NT2/D1 (cell line): ENCODE results near the gene SOX6.
"Not testable (repeated sequence)": the region's sequence is repeated elsewhere in the genome, so short reads cannot be mapped to it uniquely, and the experiment has no call there.

Experiments
- DNase-seq: peaks from one replicate; pipeline ENCODE4 v3.0.0-alpha.2; 2011; ENCODE audit warnings: low read depth, low spot score
- H3K27me3 ChIP-seq: 2 replicates; pipeline ENCODE4 v1.6.0; 2011; ENCODE audit warnings: mild to moderate bottlenecking; ENCODE audit not compliant: insufficient read length, insufficient read depth
- H3K36me3 ChIP-seq: 2 replicates; pipeline ENCODE4 v1.6.1; 2011; ENCODE audit warnings: mild to moderate bottlenecking, low read length, mixed read lengths; ENCODE audit not compliant: insufficient read depth, insufficient read length
- H3K4me1 ChIP-seq: 2 replicates; pipeline ENCODE4 v1.5.1; 2011; ENCODE audit not compliant: insufficient read depth, insufficient read length
- H3K4me3 ChIP-seq: 2 replicates; pipeline ENCODE4 v1.5.1; 2011; ENCODE audit warnings: low read depth; ENCODE audit not compliant: insufficient read length
- H3K9ac ChIP-seq: 2 replicates; pipeline ENCODE4 v1.6.0; 2011; ENCODE audit warnings: low read depth; ENCODE audit not compliant: insufficient read length
- H3K9me3 ChIP-seq: 2 replicates; pipeline ENCODE4 v1.5.1; 2011; ENCODE audit warnings: mild to moderate bottlenecking, low read length; ENCODE audit not compliant: insufficient read depth
- SUZ12 ChIP-seq: IDR thresholded peaks from 2 replicates; pipeline ENCODE4 v1.6.1; 2011; ENCODE audit not compliant: insufficient read length, insufficient read depth; ENCODE audit errors: extremely low read depth
- YY1 ChIP-seq: IDR thresholded peaks from 2 replicates; pipeline ENCODE4 v1.6.1; 2011; ENCODE audit not compliant: insufficient read length, insufficient read depth
- ZNF274 ChIP-seq: IDR thresholded peaks from 2 replicates; pipeline ENCODE4 v1.6.1; 2011; ENCODE audit warnings: mild to moderate bottlenecking, low read depth, low read length

Gene SOX6

DNA sequence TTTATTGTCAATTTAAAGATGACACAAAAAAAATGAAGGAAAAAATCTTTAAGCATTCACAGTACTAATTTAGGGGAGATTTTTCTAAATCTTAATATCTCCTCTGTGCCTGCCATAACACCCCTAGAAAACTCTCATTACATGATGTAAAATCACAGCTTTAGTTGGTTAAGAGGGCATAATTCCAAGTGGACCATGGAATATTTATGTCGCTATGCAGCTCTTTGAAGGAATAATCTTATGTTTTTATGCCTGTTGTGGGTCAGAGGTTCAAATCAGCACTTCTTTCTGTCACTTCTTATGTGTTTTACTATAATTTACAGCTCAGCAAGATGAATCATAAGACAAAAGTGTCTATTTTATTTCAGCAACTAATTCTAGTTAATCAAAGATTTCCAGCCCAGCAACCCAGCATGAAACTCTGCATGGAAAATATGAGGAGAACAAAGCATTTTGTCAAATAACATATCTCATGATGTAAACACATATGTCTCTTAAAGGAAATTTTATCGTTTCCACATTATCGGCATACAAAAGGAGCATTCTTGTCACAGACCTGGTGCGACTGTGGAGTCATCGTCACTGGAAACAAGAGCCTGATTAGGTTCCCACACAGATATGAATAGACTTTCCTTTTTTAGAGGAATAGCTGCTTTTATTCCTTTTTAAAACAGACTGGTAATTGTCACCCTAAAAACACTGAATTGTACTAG, 274.8 kb downstream of the SOX6 start:
- H3K4me3 ChIP-seq = no peak overlapping the region
- no peak for DNase-seq
- H3K27me3 ChIP-seq = no peaks in the 10 kb centered on the region
- H3K4me1 ChIP-seq = no peaks in the 10 kb centered on the region
- H3K36me3 ChIP-seq = no peaks in the 10 kb centered on the region
- TF ChIP-seq YY1 = no peak
- no peak for TF ChIP-seq ZNF274
- TF ChIP-seq SUZ12 = no peak
- no peaks in the 10 kb centered on the region for H3K9me3 ChIP-seq
- no peak overlapping the region for H3K9ac ChIP-seq

DNA sequence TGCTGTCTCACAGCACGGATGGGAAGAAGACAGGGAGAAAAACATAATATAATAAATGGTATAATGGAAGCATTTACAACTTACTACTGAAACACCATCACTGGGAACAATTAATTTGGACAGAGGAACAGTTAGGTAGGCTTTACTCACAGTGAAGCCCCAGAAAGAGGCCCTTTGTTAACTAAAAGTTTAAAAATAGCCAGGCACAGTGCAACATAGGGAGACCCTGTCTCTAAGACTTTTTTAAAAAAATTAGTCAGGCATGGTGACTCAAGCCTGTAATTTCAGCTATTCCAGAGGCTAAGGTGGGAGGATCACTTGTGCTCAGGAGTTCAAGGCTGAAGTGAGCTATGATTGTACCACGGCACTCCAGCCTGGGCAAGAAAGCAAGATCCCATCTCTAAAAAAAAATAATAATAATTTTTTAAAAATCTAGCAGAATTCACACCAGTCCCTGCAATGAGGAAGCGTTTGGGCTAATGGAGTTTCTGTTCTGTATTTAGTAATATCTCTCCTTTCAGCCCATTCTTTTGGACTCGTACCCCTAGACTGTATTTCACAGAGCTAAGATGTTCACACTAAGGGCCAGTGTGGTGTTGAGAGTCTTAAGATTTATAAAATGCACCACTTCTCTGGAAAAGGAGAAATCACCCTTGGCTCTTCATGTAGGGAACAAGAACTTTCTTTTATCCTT, 275.5 kb downstream of the SOX6 start:
- no peak for DNase-seq
- no peak overlapping the region for H3K4me3 ChIP-seq
- H3K9ac ChIP-seq = no peak overlapping the region
- H3K9me3 ChIP-seq = no peaks in the 10 kb centered on the region
- no peaks in the 10 kb centered on the region for H3K36me3 ChIP-seq
- no peaks in the 10 kb centered on the region for H3K4me1 ChIP-seq
- no peaks in the 10 kb centered on the region for H3K27me3 ChIP-seq
- no peak for TF ChIP-seq ZNF274
- TF ChIP-seq SUZ12 = no peak
- no peak for TF ChIP-seq YY1

GRCh38 chr11:16078936-16079335, 277.4 kb downstream of the SOX6 start:
- Histone ChIP-seq H3K36me3 (no peaks in the 10 kb centered on the region), H3K9ac (no peak overlapping the region), H3K27me3 (no peaks in the 10 kb centered on the region), H3K4me1 (no peaks in the 10 kb centered on the region), H3K4me3 (no peak overlapping the region), H3K9me3 (no peaks in the 10 kb centered on the region)
- TF ChIP-seq ZNF274 (no peak), SUZ12 (no peak), YY1 (no peak)
- DNase-seq = no peak

GRCh38 chr11:16070573-16070972, 285.8 kb downstream of the SOX6 start:
- Histone ChIP-seq H3K9me3 (no peaks in the 10 kb centered on the region), H3K36me3 (no peaks in the 10 kb centered on the region), H3K4me3 (no peak overlapping the region), H3K9ac (no peak overlapping the region), H3K4me1 (no peaks in the 10 kb centered on the region), H3K27me3 (no peaks in the 10 kb centered on the region)
- no peak for DNase-seq
- TF ChIP-seq ZNF274 (no peak), SUZ12 (no peak), YY1 (no peak)

DNA sequence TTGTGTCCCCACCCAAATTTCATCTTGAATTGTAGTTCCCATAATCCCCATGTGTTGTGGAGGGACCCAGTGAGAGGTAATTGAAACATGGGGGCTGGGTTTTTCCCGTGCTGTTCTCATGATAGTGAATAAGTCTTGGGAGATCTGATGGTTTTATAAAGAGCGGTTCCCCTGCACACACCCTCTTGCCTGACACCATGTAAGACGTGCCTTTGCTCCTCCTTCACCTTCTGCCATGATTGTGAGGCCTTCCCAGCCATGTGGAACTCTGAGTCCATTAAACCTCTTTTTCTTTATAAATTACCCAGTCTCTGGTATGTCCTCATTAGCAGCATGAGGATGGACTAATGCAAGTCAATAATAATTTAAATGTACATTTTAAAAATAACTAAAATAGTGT, 289.1 kb downstream of the SOX6 start:
- not testable (repeated sequence) for H3K9me3 ChIP-seq, H3K27me3 ChIP-seq, H3K4me1 ChIP-seq, DNase-seq, H3K36me3 ChIP-seq, H3K9ac ChIP-seq, H3K4me3 ChIP-seq

DNA sequence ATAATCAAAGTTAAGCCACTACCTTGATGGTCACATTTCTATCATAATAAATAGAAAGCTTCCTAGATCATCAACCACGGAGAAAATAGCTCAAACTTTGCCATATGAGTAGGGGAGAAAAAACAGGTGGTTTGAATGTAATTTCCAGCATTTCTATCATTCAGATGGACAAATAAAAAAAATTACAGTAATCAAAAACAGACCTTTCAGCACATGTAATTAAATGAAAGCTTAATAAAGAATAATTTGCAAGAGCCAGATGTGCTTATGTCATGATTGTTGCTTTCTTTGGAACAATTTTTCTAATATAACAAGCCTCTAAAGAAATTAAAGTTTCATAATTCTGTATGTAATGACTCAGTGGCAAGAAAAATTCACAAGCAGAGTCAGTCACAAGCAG, 297.0 kb downstream of the SOX6 start:
- H3K4me3 ChIP-seq = no peak overlapping the region
- no peaks in the 10 kb centered on the region for H3K9me3 ChIP-seq
- no peaks in the 10 kb centered on the region for H3K27me3 ChIP-seq
- DNase-seq = no peak
- no peaks in the 10 kb centered on the region for H3K36me3 ChIP-seq
- TF ChIP-seq SUZ12 (no peak), ZNF274 (no peak), YY1 (no peak)
- H3K4me1 ChIP-seq = no peaks in the 10 kb centered on the region
- H3K9ac ChIP-seq = no peak overlapping the region

DNA sequence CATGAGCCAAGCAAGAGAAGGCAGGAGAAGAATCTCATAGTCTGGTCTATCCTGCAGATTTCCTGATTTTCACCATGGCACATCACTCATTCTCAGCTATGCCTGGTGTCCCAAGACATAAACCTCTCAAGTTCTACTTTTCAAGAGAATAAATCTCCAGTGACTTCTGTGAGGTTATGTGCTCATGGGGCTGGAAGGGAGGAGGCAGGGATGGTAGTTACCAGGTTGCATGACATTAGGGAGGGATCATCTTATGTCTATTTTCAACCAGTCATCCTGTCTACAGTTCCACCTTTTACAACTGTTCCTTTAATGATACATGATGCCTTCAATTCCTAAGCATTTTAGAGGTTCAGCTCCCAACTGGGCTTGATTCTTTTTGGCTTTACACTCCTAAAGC, 297.7 kb downstream of the SOX6 start:
- DNase-seq = no peak
- H3K9me3 ChIP-seq = no peaks in the 10 kb centered on the region
- no peak for TF ChIP-seq YY1
- no peak for TF ChIP-seq ZNF274
- TF ChIP-seq SUZ12 = no peak
- H3K9ac ChIP-seq = no peak overlapping the region
- no peaks in the 10 kb centered on the region for H3K27me3 ChIP-seq
- H3K4me1 ChIP-seq = no peaks in the 10 kb centered on the region
- H3K4me3 ChIP-seq = no peak overlapping the region
- H3K36me3 ChIP-seq = no peaks in the 10 kb centered on the region

- DNase-seq = no peak
Observed at GRCh38 chr11:16052750-16053149, 303.6 kb downstream of the SOX6 start.

More at GRCh38 chr11:16052750-16053149, 303.6 kb downstream of the SOX6 start:
- no peak overlapping the region for H3K9ac ChIP-seq
- H3K4me1 ChIP-seq = no peaks in the 10 kb centered on the region
- no peaks in the 10 kb centered on the region for H3K36me3 ChIP-seq
- H3K9me3 ChIP-seq = no peaks in the 10 kb centered on the region
- H3K27me3 ChIP-seq = no peaks in the 10 kb centered on the region
- no peak for TF ChIP-seq YY1
- no peak for TF ChIP-seq ZNF274
- no peak for TF ChIP-seq SUZ12
- no peak overlapping the region for H3K4me3 ChIP-seq
